22Rv1 (cell line): ENCODE results near the gene NOBOX.

Experiments used
- CTCF ChIP-seq: fragments of 450-650 bp; IDR thresholded peaks from 2 replicates; pipeline ENCODE4 v1.5.1; 2017; ENCODE audit warnings: mild to moderate bottlenecking
- ZFX ChIP-seq: fragments of 450-650 bp; IDR thresholded peaks from 2 replicates; pipeline ENCODE4 v1.6.1; 2017; ENCODE audit warnings: antibody characterized with exemption, borderline replicate concordance

- TF ChIP-seq CTCF (peak; percentile 90), ZFX (no peak)
Observed at GRCh38 chr7:144391823-144392255, 11.7 kb downstream of the NOBOX start.
